ENCODE data around the gene NSMCE1. TPM values are rescaled to one million over a fixed set of nuclear protein-coding genes. Genes with fewer than 3 reads are reported as not detected.
"Not testable (repeated sequence)": the region's sequence is repeated elsewhere in the genome, so short reads cannot be mapped to it uniquely, and the experiment has no call there.

NSMCE1 gene
- total and polyA plus RNA-seq, 2 donors = 69.5 to 79.9 TPM

DNA sequence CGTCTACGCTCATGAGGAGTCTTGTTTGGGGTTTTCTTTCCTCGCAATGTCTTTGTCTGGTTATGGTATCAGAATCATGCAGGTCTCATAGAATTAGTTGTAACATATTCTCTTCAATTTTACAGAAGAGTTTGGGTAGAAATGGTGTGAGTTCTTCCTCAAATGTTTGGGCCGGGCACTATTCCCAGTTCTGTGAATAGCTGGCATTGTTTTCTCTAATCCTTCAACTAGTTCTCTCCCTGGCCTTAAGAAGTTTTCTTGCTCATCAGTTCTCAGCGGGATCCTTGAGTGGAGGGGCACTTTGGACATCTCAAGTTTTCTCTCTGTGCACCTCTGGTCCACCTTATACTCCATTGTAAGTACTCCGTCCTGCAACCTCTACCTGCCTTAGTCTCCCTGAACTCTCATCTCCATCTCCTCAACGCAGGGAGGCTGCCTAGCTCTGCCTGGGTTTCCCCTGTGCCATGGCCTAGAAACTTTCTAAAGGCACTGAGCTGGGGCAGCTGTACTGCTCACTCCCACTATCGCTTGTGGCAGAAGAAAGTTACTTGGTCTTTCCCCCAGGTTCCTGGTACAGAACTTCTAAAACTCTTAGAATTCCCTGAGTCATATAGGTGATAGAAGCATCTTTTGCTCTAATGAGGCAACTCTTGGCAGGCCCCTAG lies 16.9 kb downstream of the NSMCE1 start:
- Histone ChIP-seq H3K4me1 (ENCODE audit: control insufficient read depth in 2 of 2, insufficient read depth in 2 of 2, low read length in 2 of 2) (peaks cover 6 to 22% of the 10 kb centered on the region in 2 donors), H3K9me3 (ENCODE audit: control insufficient read depth in 2 of 2, insufficient read depth in 1 of 2, low read length in 1 of 2) (no peaks in the 10 kb centered on the region), H3K27ac (ENCODE audit: low read depth in 1 of 2, low read length in 1 of 2) (no peak overlapping the region), H3K27me3 (ENCODE audit: control insufficient read depth in 2 of 2, insufficient read depth in 1 of 2, low read length in 1 of 2) (no peaks in the 10 kb centered on the region), H3K36me3 (ENCODE audit: control insufficient read depth in 2 of 2, insufficient read depth in 2 of 2, low read length in 1 of 2) (peaks cover 15 to 25% of the 10 kb centered on the region in 2 donors), H3K4me3 (ENCODE audit: low read length in 2 of 2) (no peak overlapping the region)
- 96% methylated on average over 8 of the region's 8 CpGs for WGBS
- DNase-seq (ENCODE audit: low read depth in 6 of 9, low spot score in 9 of 9) = no peak

DNA sequence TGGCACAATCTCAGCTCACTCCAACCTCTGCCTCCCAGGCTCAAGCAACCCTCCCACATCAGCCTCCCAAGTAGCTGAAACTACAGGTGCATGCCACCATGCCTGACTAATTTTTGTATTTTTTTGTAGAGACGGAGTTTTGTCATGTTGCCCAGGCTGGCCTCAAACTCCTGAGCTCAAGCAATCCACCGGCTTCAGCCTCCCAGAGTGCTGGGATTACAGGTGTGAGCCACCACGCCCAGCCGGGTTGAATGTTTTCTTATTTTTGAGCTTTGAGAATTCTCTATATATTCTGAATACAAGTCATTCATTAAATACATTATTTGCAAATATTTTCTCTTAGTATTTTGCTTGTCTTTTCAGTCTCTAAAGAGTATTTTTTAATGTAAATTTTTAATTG lies 19.7 kb downstream of the NSMCE1 start:
- WGBS = 98% methylated on average over 4 of the region's 4 CpGs
- H3K4me3 ChIP-seq (ENCODE audit: low read length in 2 of 2); H3K9me3 ChIP-seq (ENCODE audit: control insufficient read depth in 2 of 2, insufficient read depth in 1 of 2, low read length in 1 of 2); H3K27ac ChIP-seq (ENCODE audit: low read depth in 1 of 2, low read length in 1 of 2); H3K27me3 ChIP-seq (ENCODE audit: control insufficient read depth in 2 of 2, insufficient read depth in 1 of 2, low read length in 1 of 2); DNase-seq (ENCODE audit: low read depth in 6 of 9, low spot score in 9 of 9); H3K36me3 ChIP-seq (ENCODE audit: control insufficient read depth in 2 of 2, insufficient read depth in 2 of 2, low read length in 1 of 2): not testable (repeated sequence)
- peaks cover 6 to 34% of the 10 kb centered on the region in 2 donors for H3K4me1 ChIP-seq (ENCODE audit: control insufficient read depth in 2 of 2, insufficient read depth in 2 of 2, low read length in 2 of 2)

DNA sequence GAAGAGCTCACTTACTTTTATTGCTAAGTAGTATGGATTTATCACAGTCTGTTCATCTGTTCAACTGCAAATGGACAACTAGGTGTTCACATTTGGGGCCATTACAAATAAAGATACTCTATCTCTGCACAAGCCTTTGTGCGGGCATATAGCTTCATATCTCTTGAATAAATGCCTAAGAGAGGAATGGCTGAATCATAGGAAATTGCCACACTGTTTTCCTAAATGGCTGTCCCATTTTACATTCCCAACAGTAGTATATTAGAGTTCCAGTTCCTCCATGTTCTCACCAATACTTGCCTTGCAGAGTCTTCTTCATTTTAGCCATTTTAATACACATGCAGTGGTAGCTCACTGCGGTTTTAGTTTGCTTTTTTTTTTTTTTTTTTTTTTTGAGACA lies 20.5 kb downstream of the NSMCE1 start:
- no peak overlapping the region for H3K27ac ChIP-seq (ENCODE audit: low read depth in 1 of 2, low read length in 1 of 2)
- DNase-seq (ENCODE audit: low read depth in 6 of 9, low spot score in 9 of 9) = no peak
- H3K27me3 ChIP-seq (ENCODE audit: control insufficient read depth in 2 of 2, insufficient read depth in 1 of 2, low read length in 1 of 2) = no peaks in the 10 kb centered on the region
- no peak overlapping the region for H3K4me3 ChIP-seq (ENCODE audit: low read length in 2 of 2)
- peaks cover 3 to 4% of the 10 kb centered on the region in 2 donors for H3K36me3 ChIP-seq (ENCODE audit: control insufficient read depth in 2 of 2, insufficient read depth in 2 of 2, low read length in 1 of 2)
- H3K9me3 ChIP-seq (ENCODE audit: control insufficient read depth in 2 of 2, insufficient read depth in 1 of 2, low read length in 1 of 2) = no peaks in the 10 kb centered on the region
- 95% methylated on average over 2 of the region's 2 CpGs for WGBS
- H3K4me1 ChIP-seq (ENCODE audit: control insufficient read depth in 2 of 2, insufficient read depth in 2 of 2, low read length in 2 of 2) = peaks cover 8 to 35% of the 10 kb centered on the region in 2 donors

DNA sequence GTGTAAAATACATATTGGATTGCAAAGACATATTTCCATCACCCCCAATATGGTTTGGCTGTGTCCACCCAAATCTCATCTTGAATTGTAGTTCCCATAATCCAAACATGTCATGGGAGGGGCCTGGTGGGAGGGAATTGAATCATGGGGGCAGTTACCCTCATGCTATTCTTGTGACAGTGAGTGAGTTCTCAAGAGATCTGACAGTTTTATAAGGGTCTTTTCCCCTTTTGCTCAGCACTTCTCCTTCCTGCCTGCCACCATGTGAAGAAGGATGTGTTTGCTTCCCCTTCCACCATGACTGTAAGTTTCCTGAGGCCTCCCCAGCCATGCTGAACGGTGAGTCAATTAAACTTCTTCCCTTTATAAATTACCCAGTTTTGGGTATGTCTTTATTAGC lies 21.5 kb downstream of the NSMCE1 start:
- not testable (repeated sequence) for DNase-seq (ENCODE audit: low read depth in 6 of 9, low spot score in 9 of 9); H3K9me3 ChIP-seq (ENCODE audit: control insufficient read depth in 2 of 2, insufficient read depth in 1 of 2, low read length in 1 of 2); H3K4me3 ChIP-seq (ENCODE audit: low read length in 2 of 2); H3K27me3 ChIP-seq (ENCODE audit: control insufficient read depth in 2 of 2, insufficient read depth in 1 of 2, low read length in 1 of 2); H3K27ac ChIP-seq (ENCODE audit: low read depth in 1 of 2, low read length in 1 of 2); H3K36me3 ChIP-seq (ENCODE audit: control insufficient read depth in 2 of 2, insufficient read depth in 2 of 2, low read length in 1 of 2)
- H3K4me1 ChIP-seq (ENCODE audit: control insufficient read depth in 2 of 2, insufficient read depth in 2 of 2, low read length in 2 of 2) = peaks cover 9 to 35% of the 10 kb centered on the region in 2 donors
- WGBS = 40% methylated on average over 1 of the region's 1 CpG

DNA sequence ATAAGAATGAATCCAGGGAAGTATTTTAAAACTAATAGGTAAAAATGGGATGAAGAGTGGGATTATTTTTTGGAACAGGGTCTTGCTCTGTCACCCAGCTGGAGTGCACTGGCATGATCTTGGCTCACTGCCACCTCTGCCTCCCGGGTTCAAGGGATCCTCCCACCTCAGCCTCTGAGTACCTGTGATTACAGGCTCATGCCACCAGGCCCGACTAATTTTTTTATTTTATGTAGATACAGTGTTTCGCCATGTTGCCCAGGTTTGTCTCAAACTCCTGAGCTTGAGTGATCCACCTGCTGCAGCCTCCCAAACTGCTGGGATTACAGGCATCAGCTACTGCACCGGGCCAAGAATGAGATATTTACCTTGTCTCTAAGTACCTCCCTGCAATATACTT lies 22.1 kb downstream of the NSMCE1 start:
- Histone ChIP-seq H3K9me3 (ENCODE audit: control insufficient read depth in 2 of 2, insufficient read depth in 1 of 2, low read length in 1 of 2) (no peaks in the 10 kb centered on the region), H3K4me3 (ENCODE audit: low read length in 2 of 2) (no peak overlapping the region), H3K36me3 (ENCODE audit: control insufficient read depth in 2 of 2, insufficient read depth in 2 of 2, low read length in 1 of 2) (peaks cover under 1 to 3% of the 10 kb centered on the region in 2 donors), H3K27me3 (ENCODE audit: control insufficient read depth in 2 of 2, insufficient read depth in 1 of 2, low read length in 1 of 2) (no peaks in the 10 kb centered on the region), H3K27ac (ENCODE audit: low read depth in 1 of 2, low read length in 1 of 2) (no peak overlapping the region), H3K4me1 (ENCODE audit: control insufficient read depth in 2 of 2, insufficient read depth in 2 of 2, low read length in 2 of 2) (peaks cover 9 to 32% of the 10 kb centered on the region in 2 donors)
- no peak for DNase-seq (ENCODE audit: low read depth in 6 of 9, low spot score in 9 of 9)
- 93% methylated on average over 4 of the region's 4 CpGs for WGBS

DNA sequence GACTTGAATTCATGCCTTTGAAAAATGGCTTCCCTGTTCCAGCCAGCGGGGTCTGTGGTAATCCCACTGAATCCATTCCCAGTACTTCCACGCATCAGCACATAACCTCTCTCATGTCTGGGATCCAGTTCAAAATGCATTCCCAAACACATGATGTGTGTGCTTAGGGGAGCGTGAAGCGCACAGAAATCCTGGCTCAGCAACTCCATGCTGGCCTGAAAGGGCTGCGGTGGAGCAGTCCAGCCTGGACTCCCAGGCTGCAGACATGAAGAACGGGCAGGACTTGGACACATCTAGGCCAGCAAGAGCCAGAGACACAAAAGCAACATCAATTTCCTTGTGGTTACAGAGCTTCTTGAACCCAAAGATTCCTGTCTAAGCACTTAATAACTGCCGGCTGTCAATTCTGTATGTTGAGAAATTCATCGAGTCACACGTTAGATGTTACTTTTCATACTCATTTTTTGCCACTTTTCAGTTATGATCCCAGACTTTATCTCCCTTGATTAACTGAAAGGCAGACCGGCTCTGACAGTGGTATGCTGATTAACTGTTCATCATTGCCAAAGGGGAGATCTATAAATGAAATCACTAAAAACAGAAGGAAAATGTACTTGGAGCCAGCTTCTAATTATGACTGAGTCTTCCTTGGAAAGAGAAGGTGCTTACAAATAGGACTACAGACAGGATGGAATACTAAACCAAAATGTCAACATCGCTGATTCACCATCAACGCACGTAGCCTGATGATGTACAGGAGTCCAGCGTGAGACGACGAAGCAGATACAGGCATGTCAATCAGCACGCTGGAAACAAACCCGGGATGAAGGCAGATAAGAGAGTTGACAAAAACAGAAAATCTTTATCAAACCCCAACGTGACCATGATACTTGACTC lies 23.0 kb downstream of the NSMCE1 start:
- Histone ChIP-seq H3K9me3 (ENCODE audit: control insufficient read depth in 2 of 2, insufficient read depth in 1 of 2, low read length in 1 of 2) (no peaks in the 10 kb centered on the region), H3K36me3 (ENCODE audit: control insufficient read depth in 2 of 2, insufficient read depth in 2 of 2, low read length in 1 of 2) (peaks cover 3 to 6% of the 10 kb centered on the region in 2 donors), H3K27me3 (ENCODE audit: control insufficient read depth in 2 of 2, insufficient read depth in 1 of 2, low read length in 1 of 2) (no peaks in the 10 kb centered on the region), H3K27ac (ENCODE audit: low read depth in 1 of 2, low read length in 1 of 2) (peak overlapping the region in 1 of 2 donors; percentile 46), H3K4me1 (ENCODE audit: control insufficient read depth in 2 of 2, insufficient read depth in 2 of 2, low read length in 2 of 2) (peaks cover 9 to 32% of the 10 kb centered on the region in 2 donors), H3K4me3 (ENCODE audit: low read length in 2 of 2) (no peak overlapping the region)
- no peak for DNase-seq (ENCODE audit: low read depth in 6 of 9, low spot score in 9 of 9)
- WGBS = 92% methylated on average over 19 of the region's 19 CpGs

DNA sequence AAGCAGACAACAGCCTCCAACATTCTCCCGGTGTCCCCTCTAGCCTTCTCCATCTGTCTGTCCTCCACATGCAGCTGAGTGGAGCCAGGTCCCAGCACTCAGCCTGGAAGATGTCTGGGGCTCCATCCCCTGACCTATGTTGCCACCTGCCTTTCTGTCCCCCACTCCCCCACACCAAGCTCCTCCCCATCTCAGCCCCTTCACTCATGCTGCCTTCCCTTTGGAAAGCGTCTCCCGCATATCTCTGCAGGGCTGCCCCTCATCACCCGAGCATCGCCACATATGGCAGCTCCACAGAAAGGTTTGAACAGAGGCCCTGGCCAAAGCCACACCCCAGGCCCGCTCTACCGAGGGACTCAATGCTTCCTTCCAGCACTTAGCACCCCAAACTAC lies 24.2 kb downstream of the NSMCE1 start:
- no peak for DNase-seq (ENCODE audit: low read depth in 6 of 9, low spot score in 9 of 9)
- H3K4me3 ChIP-seq (ENCODE audit: low read length in 2 of 2) = no peak overlapping the region
- H3K36me3 ChIP-seq (ENCODE audit: control insufficient read depth in 2 of 2, insufficient read depth in 2 of 2, low read length in 1 of 2) = peaks cover 6% of the 10 kb centered on the region in 2 donors
- H3K27me3 ChIP-seq (ENCODE audit: control insufficient read depth in 2 of 2, insufficient read depth in 1 of 2, low read length in 1 of 2) = no peaks in the 10 kb centered on the region
- peaks cover 9 to 32% of the 10 kb centered on the region in 2 donors for H3K4me1 ChIP-seq (ENCODE audit: control insufficient read depth in 2 of 2, insufficient read depth in 2 of 2, low read length in 2 of 2)
- H3K9me3 ChIP-seq (ENCODE audit: control insufficient read depth in 2 of 2, insufficient read depth in 1 of 2, low read length in 1 of 2) = peaks cover 0 to 1% of the 10 kb centered on the region in 2 donors
- 98% methylated on average over 7 of the region's 7 CpGs for WGBS
- H3K27ac ChIP-seq (ENCODE audit: low read depth in 1 of 2, low read length in 1 of 2) = no peak overlapping the region

DNA sequence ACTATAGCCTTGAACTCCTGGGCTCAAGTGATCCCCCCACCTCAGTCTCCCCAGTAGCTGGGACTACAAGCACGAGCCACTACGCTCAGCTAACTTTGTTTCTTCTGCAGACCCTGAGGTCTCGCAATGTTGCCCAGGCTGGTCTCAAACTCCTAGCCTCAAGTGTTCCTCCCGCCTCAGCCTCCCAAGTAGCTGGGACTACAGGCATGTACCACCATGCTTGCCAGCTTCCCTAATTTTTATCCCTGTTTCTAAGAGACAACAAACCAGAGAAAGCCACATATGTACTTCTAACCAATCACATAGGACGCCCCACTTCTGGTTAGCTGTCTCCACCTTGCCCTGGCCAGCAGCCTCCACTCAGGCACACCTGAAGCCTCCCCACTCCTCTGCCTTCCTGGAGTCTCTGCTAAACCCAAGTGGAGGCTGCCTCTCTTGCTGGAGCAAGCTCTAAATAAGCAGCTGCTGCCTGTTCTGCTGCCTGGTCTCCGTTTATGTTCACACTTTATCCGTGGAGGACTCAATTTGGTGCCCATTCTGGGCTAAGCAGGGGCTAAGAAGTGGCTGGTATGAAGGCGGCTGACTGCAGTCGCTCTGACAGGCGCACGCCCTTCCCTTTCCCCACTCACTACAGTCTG lies 24.7 kb downstream of the NSMCE1 start:
- H3K9me3 ChIP-seq (ENCODE audit: control insufficient read depth in 2 of 2, insufficient read depth in 1 of 2, low read length in 1 of 2) = peaks cover 0 to 1% of the 10 kb centered on the region in 2 donors
- H3K27ac ChIP-seq (ENCODE audit: low read depth in 1 of 2, low read length in 1 of 2) = peak overlapping the region in 1 of 2 donors; percentile 46
- H3K27me3 ChIP-seq (ENCODE audit: control insufficient read depth in 2 of 2, insufficient read depth in 1 of 2, low read length in 1 of 2) = no peaks in the 10 kb centered on the region
- no peak for DNase-seq (ENCODE audit: low read depth in 6 of 9, low spot score in 9 of 9)
- H3K4me3 ChIP-seq (ENCODE audit: low read length in 2 of 2) = no peak overlapping the region
- H3K36me3 ChIP-seq (ENCODE audit: control insufficient read depth in 2 of 2, insufficient read depth in 2 of 2, low read length in 1 of 2) = peaks cover 6% of the 10 kb centered on the region in 2 donors
- peaks cover 9 to 32% of the 10 kb centered on the region in 2 donors for H3K4me1 ChIP-seq (ENCODE audit: control insufficient read depth in 2 of 2, insufficient read depth in 2 of 2, low read length in 2 of 2)
- 98% methylated on average over 11 of the region's 11 CpGs for WGBS
